COR-L47 (cell line): Measurements from ENCODE around the gene STAT3.

Experiments used
- DNase-seq: peaks from one replicate; lab custom pipeline; 2025; lab: John Stamatoyannopoulos, UW

Gene STAT3

DNA sequence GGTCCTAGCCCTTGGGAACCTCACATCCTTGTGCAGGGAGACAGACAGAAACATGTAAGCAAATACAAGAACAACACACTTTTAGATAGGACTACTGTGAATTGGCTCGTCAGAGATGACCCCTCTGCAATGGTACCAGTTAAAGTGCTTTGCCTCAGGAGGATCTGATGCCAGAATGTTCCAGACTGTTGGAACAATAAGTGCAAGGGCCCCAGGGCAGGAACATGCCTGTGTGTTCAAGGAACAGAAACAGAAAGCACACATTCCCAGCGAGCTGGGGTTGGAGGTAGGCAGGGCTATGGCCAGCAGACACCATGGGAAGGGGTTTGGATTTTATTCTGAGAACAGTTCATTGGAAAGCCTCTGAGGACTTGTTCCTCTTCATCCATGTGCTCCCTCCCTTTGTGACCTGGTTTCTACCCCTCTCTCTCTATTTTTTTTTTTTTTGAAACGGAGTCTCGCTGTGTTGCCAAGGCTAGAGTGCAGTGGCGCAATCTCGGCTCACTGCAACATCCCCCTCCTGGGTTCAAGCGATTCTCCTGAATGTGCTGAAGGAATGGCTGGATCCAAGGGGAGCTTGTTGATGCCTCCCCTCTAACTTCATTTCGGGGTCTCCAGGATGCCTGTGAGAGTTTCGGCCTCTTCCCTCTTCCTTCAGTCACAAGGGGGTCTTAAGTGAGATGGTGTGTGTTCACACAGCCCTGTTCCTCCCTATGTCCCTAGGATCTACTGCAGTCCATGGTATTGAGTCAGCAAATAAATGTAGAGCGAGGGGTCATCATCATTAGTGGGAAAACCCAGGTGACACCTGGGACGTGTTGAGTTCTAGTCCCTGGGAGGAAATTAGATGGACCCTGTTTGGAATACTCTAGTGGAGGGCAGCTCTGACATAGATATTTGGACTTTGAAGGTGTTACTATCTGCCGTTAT, 93.5 kb downstream of the STAT3 start:
- no peak for DNase-seq

DNA sequence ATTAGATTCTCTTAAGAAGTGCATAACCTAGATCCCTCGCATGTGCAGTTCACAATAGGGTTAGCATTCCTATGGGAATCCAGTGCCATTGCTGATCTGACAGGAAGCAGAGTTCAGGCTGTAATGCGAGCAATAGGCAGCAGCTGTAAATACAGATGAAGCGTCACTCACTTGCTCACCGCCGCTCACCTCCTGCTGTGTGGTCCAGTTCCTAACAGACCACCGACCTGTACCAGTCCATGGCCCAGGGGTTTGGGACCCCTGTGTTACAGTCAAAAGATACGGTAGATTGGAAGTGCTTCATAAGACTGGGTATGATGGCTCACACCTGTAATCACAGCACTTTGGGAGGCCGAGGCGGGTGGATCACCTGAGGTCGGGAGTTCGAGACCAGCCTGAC, 97.1 kb downstream of the STAT3 start:
- no peak for DNase-seq

DNA sequence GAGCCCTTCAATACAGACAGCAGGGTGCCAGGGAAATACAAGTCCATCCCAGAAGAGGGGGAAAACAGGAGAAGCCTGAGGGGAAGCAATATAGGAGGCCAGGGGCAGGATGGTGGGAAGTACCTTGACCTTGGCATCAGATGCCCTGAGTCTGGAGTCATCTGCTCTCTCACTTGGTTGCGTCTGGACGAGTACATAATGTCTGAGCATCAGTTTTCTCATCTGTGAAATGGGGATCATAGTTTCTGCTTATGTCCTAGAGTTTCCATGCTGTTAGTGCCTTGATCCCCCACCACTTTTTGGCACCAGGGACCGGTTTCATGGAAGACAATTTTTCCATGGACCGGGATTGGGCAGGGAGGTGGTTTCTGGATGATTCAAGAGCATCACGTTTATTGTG, 97.7 kb downstream of the STAT3 start:
- no peak for DNase-seq

DNA sequence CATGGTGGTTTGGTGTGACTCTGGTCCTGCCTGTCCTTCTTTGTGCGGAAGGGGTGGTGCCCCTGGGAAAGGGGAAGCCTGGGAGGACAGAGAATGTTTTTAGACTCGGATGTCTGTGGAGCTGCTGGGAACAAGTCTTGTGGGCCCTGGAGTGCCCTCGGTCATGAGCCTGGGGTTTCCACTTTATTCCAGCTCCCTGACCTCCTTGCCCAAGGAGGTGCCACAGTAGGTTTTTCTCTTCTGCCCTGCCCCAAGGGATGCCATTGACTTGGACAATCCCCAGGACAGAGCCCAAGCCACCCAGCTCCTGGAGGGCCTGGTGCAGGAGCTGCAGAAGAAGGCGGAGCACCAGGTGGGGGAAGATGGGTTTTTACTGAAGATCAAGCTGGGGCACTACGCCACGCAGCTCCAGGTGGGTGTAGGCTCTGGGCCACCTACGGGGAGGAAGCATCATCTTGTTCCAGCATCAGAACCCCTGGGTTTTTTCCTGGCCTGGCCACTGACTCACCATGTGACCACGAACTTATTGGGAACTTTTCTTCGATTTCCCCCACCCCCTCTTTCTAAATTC, 98.5 kb downstream of the STAT3 start:
- no peak for DNase-seq

DNA sequence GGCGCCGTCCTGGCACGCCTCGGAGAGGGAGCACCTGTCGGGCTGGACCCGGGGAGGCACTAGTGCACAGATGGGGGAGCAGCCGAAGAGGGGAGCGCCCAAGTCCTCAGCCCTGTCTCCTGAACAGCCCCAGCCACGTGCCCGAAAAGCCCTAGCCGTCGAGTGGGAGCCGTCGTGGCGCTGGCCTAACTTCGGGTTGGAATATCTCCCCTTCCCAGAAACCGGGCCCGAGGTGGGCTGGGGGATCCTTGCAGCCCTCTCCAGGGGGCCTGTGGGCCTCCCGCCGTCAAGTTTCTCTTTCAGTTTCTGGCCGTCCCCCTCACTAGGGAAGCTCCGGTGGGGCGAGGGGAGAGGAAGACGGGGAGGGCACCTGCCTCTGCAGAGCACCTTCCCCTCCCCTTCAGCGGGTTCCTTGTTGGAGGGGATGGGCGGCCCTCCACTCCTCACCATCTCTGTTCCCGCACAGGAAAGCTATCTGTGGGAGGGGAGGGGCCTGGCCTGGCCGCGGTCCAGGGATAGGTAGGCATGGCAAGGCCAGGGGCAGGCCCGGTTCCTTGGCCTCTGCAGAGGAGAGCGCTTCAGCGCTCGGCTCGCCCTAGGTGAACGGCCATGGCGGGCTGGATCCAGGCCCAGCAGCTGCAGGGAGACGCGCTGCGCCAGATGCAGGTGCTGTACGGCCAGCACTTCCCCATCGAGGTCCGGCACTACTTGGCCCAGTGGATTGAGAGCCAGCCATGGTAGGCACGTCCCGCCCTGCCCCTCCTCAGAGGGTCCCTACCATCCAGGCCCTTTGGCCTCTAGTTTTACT, 99.2 kb downstream of the STAT3 start:
- no peak for DNase-seq

DNA sequence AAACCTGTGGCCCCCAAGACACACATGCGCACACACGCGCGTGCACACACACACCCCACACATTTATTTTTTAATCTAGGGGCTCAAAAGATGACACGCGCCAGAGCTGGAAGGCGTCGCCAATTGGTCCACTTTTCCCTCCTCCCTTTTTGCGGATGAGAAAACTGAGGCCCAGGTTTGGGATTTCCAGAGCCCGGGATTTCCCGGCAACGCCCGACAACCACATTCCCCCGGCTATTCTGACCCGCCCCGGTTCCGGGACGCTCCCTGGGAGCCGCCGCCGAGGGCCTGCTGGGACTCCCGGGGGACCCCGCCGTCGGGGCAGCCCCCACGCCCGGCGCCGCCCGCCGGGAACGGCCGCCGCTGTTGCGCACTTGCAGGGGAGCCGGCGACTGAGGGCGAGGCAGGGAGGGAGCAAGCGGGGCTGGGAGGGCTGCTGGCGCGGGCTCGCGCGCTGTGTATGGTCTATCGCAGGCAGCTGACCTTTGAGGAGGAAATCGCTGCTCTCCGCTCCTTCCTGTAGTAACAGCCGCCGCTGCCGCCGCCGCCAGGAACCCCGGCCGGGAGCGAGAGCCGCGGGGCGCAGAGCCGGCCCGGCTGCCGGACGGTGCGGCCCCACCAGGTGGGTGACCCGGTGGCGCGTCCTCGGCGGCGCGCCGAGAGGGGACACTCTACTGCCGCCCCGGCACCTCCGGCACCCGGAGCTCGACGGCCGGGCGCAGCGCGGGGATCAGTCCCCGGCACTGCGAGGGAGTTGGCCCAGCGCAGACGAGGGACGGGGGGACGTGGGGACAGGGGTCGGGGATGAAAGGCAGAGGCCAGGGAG, 100.1 kb downstream of the STAT3 start, which contains the start of gene STAT5A:
TSS of gene STAT5A (plus strand) at position 522 of the 826 bp plus-strand sequence. CDS start 914 bp downstream, outside the sequence.
- no peak for DNase-seq

DNA sequence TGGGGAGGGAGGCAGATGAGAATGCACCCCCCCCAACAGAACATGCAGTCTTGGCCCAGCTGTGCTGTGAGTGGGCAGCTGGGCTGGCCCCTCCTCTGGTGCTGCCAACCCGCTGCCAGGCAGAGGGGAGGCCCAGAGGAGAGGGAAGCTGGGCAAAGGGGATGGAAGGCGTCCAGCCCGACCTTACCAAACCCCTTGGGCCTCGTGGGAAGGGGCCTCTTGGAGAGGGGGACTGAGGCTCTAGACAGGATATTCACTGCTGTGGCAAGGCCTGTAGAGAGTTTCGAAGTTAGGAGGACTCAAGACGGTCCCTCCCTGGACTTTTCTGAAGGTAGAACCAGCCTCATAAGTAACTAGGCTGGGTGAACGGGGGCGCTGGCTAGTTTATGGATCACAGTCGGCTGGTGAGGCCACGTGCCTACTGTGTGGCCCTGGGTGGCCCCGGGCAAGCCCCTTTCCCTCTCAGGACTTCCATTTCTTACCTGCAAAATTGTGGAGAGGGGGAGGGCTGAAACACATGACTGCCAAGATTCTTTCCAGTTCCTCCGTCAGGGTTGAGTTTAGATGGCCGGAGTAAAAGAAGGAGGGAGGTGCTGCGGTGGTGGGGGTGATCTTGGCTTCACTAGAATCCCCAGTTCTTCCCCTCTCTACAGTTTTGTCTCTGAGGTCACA, 100.8 kb downstream of the STAT3 start:
- DNase-seq: no peak

DNA sequence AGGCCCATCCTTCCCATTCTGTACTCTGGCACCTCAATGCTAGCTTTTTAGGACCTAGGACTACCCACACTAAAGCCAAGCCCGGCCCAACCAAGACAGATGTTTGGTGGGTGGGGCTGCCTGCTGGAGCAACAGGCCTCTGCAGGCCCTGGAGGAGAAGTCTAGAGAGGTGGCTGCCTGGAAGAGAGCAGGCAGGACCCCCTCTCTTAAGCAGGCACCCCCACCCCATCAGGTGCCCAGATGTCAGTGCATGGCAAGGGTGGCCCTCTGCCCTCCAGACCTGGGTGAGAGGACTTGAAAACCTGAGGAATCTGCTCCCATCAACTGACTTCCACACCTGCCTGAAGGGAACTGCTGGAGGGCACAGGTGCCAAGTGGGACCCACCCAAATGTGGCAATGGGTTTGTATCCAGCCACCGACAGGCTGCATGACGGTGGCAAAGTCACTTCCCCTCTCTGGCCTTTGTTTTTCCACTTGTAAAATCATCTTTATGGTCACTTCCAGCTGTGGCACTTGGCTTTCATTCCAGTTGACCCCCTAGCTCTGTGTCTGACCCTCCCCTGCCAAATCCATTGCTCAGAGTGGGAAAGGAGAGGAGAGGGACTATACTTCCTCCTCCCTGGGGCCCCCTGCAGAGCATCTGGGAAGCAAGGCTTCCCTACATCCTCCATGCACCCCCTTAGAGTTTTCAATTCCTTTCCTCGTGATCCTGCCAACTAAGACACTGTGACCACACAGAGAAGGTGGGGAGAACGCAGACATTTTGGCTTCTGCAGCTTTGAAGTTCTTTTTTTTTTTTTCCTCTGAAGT, 101.6 kb downstream of the STAT3 start:
- no peak for DNase-seq

DNA sequence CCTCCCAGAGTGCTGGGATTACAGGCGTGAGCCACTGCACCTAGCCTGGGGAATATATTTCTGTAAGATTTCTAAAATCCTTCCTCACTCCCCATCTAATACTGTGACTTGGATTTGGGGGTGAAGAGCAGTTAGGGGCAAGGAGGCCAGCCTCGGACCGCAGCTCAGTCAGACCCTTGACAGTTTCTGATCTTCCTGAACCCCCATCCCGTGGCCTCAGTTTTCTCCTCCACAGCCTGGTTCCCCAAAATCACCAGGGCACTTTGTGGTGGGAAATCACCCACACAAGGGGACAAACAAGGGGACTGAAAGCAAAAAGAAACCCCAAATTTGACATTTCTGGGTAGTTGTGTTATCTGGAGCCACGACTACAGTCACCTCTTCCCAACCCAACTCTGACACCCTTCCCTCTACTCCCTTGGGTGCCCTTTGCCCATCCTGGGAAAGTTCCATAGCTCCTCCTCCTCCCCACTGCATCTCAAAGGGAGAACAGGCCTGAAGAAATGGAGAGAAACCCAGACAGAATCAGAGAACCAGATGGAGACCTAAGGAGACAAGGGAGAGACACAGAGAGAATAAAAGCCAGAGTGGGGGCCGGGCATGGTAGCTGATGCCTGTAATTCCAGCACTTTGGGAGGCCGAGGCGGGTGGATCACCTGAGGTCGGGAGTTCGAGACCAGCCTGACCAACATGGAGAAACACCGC, 102.7 kb downstream of the STAT3 start:
- no peak for DNase-seq

DNA sequence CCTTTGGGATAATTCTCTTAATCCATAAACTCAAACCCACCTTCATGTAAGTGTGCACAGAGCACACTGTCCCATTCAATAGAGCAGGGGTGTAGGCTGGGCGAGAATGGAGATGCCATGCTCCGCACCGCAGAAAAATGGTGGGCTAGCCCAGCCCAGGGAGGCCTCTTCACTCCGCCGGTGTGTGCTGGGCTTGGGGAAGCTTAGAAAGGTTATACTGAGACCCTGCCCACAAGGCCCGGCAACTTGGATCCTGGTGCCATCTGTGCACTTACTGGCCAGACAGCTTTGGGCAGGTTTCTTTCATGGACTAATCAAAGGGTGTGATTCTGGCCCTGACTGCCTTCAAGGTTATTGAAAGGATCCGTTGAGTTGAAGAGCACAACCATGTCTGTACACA, 103.7 kb downstream of the STAT3 start:
- no peak for DNase-seq

DNA sequence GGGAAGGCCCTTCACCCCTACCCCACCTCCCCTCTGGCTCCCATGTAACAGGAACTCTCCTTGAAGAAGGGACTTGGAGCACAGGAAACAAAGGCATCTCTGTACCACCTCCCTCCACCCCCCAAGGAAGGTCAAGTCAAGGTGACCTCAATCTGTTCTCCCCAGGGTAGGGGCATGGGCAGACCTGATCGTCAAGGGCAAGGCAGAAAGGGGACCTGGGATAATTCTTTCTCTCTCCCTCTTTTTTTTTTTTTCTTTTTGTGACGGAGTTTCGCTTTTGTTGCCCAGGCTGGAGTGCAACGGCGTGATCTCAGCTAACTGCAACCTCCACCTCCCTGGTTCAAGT, 104.2 kb downstream of the STAT3 start:
- DNase-seq: no peak

DNA sequence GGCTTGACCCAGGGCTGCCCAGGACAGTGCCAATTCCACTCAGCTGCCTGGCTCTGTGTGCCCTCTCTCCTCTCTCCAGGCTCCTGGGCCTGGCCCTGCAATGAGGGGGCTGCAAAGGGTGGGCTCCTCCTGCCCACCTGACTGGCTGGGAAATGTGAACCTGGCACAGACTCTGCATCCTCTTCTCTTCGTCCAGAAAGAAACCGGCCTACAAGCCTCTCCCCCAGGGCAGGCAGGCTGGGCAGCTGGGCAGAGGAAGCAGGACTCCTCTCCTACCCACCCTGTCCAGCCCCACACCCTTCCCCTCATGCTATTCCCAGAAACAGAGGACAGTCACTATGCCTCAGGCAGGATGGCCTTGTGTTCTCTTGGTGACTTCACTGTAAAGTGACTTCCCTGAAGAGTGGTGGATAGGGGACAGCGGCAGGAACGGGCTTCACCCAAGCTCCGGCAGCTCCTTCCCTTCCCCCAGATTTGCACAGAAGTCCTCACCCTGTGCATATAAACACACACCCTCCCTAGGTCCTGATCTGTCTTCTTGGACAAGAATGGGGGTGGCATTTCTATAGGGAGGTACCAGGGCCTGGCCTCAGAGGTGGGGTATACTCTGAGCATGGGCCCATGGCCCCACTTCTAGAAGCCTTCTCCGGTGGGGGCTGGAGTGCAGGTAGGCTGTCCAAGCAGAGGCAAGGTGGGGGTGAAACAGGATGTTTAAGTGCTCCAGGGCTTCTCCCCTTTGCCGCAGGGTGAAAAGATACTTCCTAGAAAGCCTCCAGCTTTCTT, 104.8 kb downstream of the STAT3 start:
- DNase-seq: no peak

DNA sequence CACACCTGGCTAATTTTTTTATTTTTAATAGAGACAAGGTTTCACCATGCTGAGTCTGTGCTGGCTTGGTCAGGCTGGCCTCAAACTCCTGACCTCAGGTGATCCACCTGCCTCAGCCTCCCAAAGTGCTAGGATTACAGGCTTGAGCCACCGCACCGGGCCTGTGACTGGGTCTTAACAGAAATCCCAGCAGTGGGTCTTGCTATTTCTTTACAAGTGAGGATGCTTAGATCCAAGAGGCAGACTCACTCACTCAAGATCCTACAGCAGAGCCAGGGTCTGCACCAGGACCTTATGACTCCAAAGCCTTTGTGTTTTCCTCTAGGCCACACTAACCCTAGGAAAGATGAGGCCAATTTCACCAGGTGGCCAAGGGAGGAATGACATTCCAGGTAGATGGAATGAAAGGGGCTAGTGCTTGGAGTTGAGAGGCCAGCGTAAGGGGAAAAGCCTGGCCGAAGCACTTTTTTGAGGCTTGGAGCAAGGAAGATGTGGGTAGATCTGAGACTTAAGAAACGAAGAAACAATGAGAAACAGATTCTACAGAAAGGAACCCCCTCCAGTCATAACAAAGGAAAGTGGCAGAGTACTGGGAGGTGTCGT, 105.7 kb downstream of the STAT3 start:
- DNase-seq: no peak

DNA sequence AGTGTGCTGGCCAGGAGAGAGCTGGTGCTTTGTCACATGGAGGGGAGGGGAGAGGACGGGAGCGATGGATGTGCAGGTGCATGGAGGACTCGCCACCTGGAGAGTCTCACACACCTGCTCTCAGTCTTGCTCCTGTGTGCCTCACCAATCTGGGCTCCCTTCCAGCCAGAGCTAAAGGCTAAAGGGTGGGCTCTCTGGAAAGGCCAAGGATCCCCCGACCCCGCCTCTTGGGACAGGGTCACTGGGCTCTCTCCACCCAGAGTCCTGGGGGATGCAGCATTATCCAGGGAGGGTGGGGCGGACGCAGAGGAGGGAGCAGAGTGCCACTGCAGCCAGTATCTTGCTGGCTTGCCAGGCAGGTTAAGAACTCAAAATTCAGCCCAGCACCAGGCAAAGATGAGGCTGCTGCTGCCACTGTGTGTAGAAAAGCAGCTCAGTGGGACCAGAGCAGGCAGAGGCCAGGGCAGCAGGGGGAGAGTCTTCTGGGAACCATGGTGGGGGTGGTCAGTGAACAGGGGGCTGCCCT, 106.6 kb downstream of the STAT3 start:
- peak; percentile 83 for DNase-seq

DNA sequence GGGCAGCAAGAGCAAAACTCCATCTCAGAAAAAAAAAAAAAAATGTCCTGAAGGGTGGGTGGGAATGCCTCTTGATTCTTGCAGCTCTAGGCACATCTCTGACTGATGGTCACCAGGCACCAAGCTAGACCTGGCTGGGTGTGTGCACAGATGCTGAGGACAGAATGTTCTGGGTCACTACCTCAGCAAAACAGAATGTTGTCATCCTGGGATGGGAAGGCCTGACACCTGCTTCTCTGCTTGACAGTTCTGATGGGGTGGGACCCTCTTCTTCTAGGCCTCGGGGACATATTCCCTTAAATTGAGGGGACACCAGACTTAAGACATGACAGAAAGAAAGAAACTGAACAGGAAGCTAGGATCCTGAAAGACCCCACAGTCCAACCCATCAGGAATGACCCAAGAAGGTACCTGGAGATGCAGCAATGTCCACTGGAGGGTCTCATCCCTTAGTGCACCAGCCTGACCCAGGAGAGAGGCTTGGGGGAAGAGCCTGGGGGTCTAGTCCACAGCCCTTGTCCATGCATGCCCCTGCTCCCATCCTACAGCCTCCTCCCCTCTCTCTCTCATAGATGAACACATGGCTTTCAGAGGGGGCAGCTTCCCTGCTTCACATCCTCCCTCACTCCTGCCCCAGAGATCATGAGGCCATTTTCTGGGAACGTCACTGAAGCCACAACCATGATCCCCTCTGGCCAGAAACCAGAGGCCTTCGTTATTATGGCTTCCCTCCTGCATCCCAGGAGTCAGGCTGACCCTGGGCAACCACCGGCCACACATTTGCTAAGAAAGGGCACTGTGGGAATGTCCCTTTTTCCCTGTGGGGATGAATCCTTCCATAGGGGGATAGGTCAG, 108.2 kb downstream of the STAT3 start:
- no peak for DNase-seq

DNA sequence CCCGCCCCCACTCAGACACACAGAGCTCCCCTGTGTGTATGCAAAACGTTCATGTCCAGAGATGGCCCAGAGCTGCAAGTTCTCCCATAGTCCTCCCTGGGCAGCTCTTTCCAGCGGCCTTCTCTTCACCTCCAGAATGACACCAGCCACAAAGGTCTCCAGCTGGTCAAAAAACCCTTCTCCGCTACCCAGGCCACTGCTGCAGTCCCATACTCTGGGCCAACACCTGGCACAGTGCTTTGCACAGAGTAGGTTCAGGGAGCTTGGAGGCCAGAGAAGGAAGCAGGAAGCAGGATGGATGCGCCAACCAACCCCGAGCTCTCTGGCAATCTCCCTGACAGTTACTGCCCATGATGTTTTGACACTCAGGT, 110.9 kb downstream of the STAT3 start:
- no peak for DNase-seq

DNA sequence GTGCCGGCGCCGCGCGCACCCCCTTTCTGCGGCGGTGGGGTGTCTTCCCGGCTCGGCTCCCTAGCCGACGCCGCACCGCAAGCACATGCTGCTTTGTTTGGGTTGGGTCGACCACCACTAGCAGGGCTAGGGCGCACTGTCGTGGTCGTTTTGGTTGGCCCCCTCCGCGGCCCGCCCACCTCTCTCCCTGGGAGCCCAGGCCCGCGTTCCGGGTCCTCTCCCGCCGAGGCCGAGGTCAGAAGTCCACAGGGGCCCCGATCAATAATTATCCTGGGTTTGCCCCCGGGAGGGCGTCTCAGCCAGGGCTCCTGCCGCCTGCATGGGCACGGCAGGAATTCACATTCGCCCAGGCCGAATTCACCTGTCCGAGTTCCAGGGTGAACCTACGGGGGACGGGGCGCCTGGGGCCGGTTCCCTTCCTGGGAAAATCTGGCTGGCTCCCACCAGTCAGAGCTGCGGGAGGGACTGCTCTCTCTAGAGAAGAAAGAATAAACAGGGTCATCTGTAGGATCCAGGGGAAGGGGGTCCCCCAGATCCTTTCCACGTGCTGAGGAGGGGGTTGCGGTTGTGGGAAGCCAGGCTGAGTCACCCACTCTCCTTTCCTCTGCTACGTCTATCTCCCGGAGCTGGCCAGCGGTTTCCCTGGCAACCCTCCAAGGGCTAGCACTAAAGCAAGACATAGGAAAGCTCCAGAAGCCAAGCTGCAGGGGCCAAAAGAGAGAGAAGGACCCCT, 111.5 kb downstream of the STAT3 start:
- DNase-seq: peak; percentile 57
